Measurements from ENCODE around the gene FKBP4. TPM values are rescaled to one million over a fixed set of nuclear protein-coding genes. Genes with fewer than 3 reads are reported as not detected.

The FKBP4 gene
- total and polyA plus RNA-seq, 9 of the 15 experiments (the other 6 are each of a cell fraction or from before 2014, with no cell fraction given): 16.3 to 154 (median 90.1) TPM

- Histone ChIP-seq H3K9me1 (ENCODE audit: control insufficient read depth, insufficient read depth, low read length) (no peaks in the 10 kb centered on the region), H3K36me3 (ENCODE audit: control insufficient read depth, insufficient read depth, low read length) (peaks cover 31% of the 10 kb centered on the region; the same call in 1 of the 3 replicates), H3K27me3 (ENCODE audit: control insufficient read depth in 2 of 2, insufficient read depth in 2 of 2, low read length in 2 of 2) (no peaks in the 10 kb centered on the region), H3K4me2 (ENCODE audit: insufficient read depth, low read length) (no peak overlapping the region), H3K27ac (ENCODE audit: extremely low read depth, low read depth, low read length) (no peak overlapping the region), H4K20me1 (replicated peaks; ENCODE audit: control insufficient read depth, insufficient read depth, low read length) (no peaks in the 10 kb centered on the region), H3K4me3 (no peak overlapping the region), H3K4me1 (replicated peaks in 1 of 2; ENCODE audit: control insufficient read depth in 2 of 2, insufficient read depth in 2 of 2, low read length in 2 of 2) (no peaks in the 10 kb centered on the region), H3K9me3 (replicated peaks; ENCODE audit: control insufficient read depth, insufficient read depth, low read depth, low read length) (no peaks in the 10 kb centered on the region), H3K79me2 (ENCODE audit: control insufficient read depth, insufficient read depth, low read length) (no peaks in the 10 kb centered on the region), H3K9ac (ENCODE audit: insufficient read depth in 1 of 2, low read depth in 2 of 2, low read length in 2 of 2) (no peak overlapping the region), H2AFZ (ENCODE audit: low read depth, low read length) (no peak overlapping the region)
- WGBS (ENCODE audit: insufficient coverage, low coverage, missing lambda C conversion rate): 80% methylated on average over 5 of the region's 6 CpGs
- DNase-seq (ENCODE audit: extremely low read depth in 1 of 4, low spot score in 3 of 4) (no peak), FAIRE-seq (no peak), ATAC-seq (no peak)
- POLR2A ChIA-PET: no interaction called here
- no peak for TF ChIP-seq PTRF (tag; IDR thresholded peaks at IDR 0.05)
- no peak for TF ChIP-seq EP300 (IDR thresholded peaks at IDR 0.05; ENCODE audit: low read length)
- no peak for TF ChIP-seq HSF4 (CRISPR knock-in tag; IDR thresholded peaks at IDR 0.05; ENCODE audit: borderline replicate concordance)
- TF ChIP-seq SMAD3 (CRISPR knock-in tag; conservative IDR thresholded peaks at IDR 0.05): no peak
- in situ Hi-C loops (cut with MboI): no loop called here
- intact Hi-C loops (cut with micrococcal nuclease): no loop called here
- CTCF ChIA-PET (ENCODE audit: low intra/inter-chr PET ratio): no interaction called here
- BruUV-seq (replicated peaks): no TSS peak
Observed at GRCh38 chr12:2829275-2829674, 34.5 kb downstream of the FKBP4 start.

- H3K9me3 ChIP-seq (replicated peaks; ENCODE audit: control insufficient read depth, insufficient read depth, low read depth, low read length): no peaks in the 10 kb centered on the region
- H4K20me1 ChIP-seq (replicated peaks; ENCODE audit: control insufficient read depth, insufficient read depth, low read length): no peaks in the 10 kb centered on the region
- no peak overlapping the region for H3K27ac ChIP-seq (ENCODE audit: extremely low read depth, low read depth, low read length)
- no peak overlapping the region for H3K4me3 ChIP-seq
- intact Hi-C loops (cut with micrococcal nuclease) (no loop called here), in situ Hi-C loops (cut with MboI) (no loop called here)
- no TSS peak for BruUV-seq (replicated peaks)
- ChIA-PET CTCF (ENCODE audit: low intra/inter-chr PET ratio) (no interaction called here), POLR2A (interaction anchor here (0.6 kb wide), 1 partner anchor 106 kb away, joined by 3 read pairs; no protein-coding TSS in a partner anchor)
- no peak for FAIRE-seq
- no peaks in the 10 kb centered on the region for H3K27me3 ChIP-seq (ENCODE audit: control insufficient read depth in 2 of 2, insufficient read depth in 2 of 2, low read length in 2 of 2)
- H3K79me2 ChIP-seq (ENCODE audit: control insufficient read depth, insufficient read depth, low read length): no peaks in the 10 kb centered on the region
- ATAC-seq: no peak
- no peak overlapping the region for H3K4me2 ChIP-seq (ENCODE audit: insufficient read depth, low read length)
- 63% methylated on average over 6 of the region's 6 CpGs for WGBS (ENCODE audit: insufficient coverage, low coverage, missing lambda C conversion rate)
- 0 out of 3 replicates have a peak, but pooled peaks cover 3% of the 10 kb centered on the region for H3K36me3 ChIP-seq (ENCODE audit: control insufficient read depth, insufficient read depth, low read length)
- H3K9me1 ChIP-seq (ENCODE audit: control insufficient read depth, insufficient read depth, low read length): no peaks in the 10 kb centered on the region
- H3K9ac ChIP-seq (ENCODE audit: insufficient read depth in 1 of 2, low read depth in 2 of 2, low read length in 2 of 2): peak overlapping the region in 1 of 2 experiments; percentile 45; a peak in 1 of 4 replicates
- H3K4me1 ChIP-seq (replicated peaks in 1 of 2; ENCODE audit: control insufficient read depth in 2 of 2, insufficient read depth in 2 of 2, low read length in 2 of 2): peaks cover 0 to 8% of the 10 kb centered on the region in 2 experiments; a peak in 3 of 5 replicates
- no peak for DNase-seq (ENCODE audit: extremely low read depth in 1 of 4, low spot score in 3 of 4)
- no peak overlapping the region for H2AFZ ChIP-seq (ENCODE audit: low read depth, low read length)
- TF ChIP-seq ZNF12 (CRISPR knock-in tag; IDR thresholded peaks at IDR 0.05): no peak
- no peak for TF ChIP-seq ZKSCAN3 (CRISPR knock-in tag; IDR thresholded peaks at IDR 0.05)
- no peak for TF ChIP-seq ZNF436 (CRISPR knock-in tag; IDR thresholded peaks at IDR 0.05)
- TF ChIP-seq ZNF668 (CRISPR knock-in tag; IDR thresholded peaks at IDR 0.05): no peak
- no peak for TF ChIP-seq CTBP1 (IDR thresholded peaks at IDR 0.05; ENCODE audit: borderline replicate concordance)
- TF ChIP-seq STAT6 (CRISPR knock-in tag; IDR thresholded peaks at IDR 0.05): no peak
- no peak for TF ChIP-seq DLX4 (CRISPR knock-in tag; IDR thresholded peaks at IDR 0.05)
- no peak for TF ChIP-seq HINFP (tag; conservative IDR thresholded peaks at IDR 0.05; ENCODE audit: low read depth)
Observed at GRCh38 chr12:2832550-2833127, 37.9 kb downstream of the FKBP4 start.
